Fibroblast of the aortic adventitia (primary cell): ENCODE results near the gene TSC2. TPM values are rescaled to one million over a fixed set of nuclear protein-coding genes. Genes with fewer than 3 reads are reported as not detected.
A peak's percentile ranks its signal among the peaks of the same experiment; 100 is the strongest.
"Not testable (repeated sequence)": the region's sequence is repeated elsewhere in the genome, so short reads cannot be mapped to it uniquely, and the experiment has no call there.

Experiments
- DNase-seq: peaks from one replicate; pipeline ENCODE4 v3.0.0-alpha.2; 2010; ENCODE audit warnings: low read depth
- H3K4me3 ChIP-seq: 2 replicates; pipeline ENCODE4 v1.5.1; 2011; ENCODE audit warnings: low read depth, mild to moderate bottlenecking, control low read depth, low read length, moderate library complexity
- total RNA-seq: library from RNA; depleted of rRNA; stranded (reverse); fragments of >200 nt; gene quantifications from 2 replicates; pipeline ENCODE4 v1.2.3, GENCODE V29; 2012; ENCODE audit warnings: low replicate concordance
- TF ChIP-seq, protein P1 (sequence below): IDR thresholded peaks from 2 replicates; pipeline ENCODE4 v1.5.1; 2011; ENCODE audit warnings: mild to moderate bottlenecking, low read length, control low read depth, inconsistent platforms; ENCODE audit not compliant: insufficient read depth

The TSC2 gene
- total RNA-seq, 1 donor, result 58.7 TPM

DNA sequence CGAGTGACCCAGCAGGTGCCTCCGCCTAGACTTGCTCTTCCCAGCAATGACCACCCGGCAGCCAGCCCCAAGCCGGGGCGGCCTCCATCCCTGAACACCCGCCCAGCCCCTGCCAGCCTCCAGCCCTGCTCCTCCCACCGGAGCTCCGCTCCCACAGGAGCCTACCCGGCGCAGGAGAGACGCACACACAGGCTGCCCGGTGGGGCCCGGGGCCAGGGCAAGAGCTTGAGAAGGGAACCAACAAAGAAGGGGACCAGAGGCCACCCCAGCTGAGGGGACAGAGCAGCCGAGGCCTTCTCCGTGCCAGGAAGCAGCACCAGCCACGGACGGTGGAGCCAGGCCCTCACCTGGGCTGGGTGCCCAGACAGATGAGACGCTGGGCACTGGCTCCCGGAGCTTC lies 74.1 kb downstream of the TSC2 start:
- no peak overlapping the region for H3K4me3 ChIP-seq
- TF ChIP-seq, protein P1, sequence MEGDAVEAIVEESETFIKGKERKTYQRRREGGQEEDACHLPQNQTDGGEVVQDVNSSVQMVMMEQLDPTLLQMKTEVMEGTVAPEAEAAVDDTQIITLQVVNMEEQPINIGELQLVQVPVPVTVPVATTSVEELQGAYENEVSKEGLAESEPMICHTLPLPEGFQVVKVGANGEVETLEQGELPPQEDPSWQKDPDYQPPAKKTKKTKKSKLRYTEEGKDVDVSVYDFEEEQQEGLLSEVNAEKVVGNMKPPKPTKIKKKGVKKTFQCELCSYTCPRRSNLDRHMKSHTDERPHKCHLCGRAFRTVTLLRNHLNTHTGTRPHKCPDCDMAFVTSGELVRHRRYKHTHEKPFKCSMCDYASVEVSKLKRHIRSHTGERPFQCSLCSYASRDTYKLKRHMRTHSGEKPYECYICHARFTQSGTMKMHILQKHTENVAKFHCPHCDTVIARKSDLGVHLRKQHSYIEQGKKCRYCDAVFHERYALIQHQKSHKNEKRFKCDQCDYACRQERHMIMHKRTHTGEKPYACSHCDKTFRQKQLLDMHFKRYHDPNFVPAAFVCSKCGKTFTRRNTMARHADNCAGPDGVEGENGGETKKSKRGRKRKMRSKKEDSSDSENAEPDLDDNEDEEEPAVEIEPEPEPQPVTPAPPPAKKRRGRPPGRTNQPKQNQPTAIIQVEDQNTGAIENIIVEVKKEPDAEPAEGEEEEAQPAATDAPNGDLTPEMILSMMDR, result no peak
- no peak for DNase-seq

DNA sequence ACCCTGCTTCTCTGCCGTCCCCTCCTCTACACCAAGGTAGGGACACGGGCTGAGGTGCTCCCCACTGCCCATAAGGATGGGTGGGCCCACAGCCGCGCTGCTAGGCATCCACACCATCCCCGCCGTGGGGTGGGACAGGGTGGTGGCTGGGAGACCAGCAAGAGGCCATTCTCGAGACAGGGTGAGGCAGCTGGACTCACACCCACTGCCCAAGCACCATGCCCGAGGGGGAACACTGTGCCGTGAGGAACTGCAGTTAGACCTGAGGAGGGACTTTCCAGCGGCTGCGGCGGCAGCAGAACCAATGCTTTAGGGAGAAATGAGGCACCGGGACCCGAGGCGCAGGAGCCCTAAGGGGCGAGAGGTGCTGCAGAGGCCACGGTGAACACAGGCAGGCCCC lies 74.6 kb downstream of the TSC2 start:
- no peak overlapping the region for H3K4me3 ChIP-seq
- DNase-seq, result no peak
- TF ChIP-seq, protein P1, result no peak

DNA sequence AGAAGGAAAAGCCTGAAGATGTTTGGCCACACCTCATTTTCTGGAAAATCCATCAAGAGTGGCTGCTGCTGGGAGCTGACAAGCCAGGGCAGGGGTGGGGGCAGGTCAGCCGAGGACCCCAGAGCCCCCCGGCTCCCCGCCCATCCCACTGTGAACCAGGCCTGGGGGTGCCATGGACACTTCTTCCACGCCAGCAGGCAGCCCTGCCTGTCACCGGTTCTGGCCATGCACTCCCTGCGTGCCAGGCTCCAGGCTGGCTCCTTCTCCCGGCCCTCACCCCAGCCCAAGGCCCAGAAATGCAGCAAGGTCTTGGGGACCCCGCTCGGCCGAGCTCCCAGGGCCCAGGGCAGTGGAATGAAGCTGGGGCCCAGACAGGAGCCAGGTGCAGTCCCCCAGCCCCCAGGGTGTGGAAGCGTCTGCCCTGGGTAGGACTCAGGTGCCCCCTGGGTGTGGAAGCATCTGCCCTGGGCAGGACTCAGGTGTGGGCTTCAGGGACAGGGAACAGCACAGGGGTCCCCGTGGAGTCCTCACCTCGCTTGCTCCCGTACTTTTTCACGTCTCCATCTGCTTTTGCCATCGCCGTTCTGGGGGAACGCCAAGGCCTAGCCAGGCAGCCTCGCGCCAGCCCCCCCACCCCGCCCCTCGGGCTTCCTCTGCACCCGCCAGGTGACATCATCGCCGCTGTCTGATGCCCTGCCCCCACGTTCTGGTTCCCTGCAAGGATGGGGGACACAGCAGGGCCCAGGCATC lies 75.3 kb downstream of the TSC2 start:
- not testable (repeated sequence) for H3K4me3 ChIP-seq, DNase-seq

GRCh38 chr16:2123706-2124376 lies 76.1 kb downstream of the TSC2 start:
- DNase-seq, H3K4me3 ChIP-seq: not testable (repeated sequence)

DNA sequence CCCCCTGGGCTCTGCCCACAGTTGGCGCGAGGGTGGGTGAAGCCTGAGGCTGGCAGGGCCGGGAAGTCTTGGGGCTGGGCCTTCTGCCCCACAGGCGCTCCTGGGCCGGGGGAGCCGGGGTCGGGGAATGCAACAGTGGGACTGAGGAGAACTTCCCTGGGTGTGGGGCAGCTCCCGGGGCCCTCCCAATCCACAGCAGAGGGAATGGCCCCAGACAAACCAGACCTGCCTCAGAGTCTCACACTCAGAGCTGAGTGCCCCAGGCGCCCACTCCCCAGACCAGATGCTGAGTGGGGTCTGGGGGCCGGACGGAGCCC lies 76.5 kb downstream of the TSC2 start:
- H3K4me3 ChIP-seq, result peak overlapping the region; percentile 39
- not testable (repeated sequence) for DNase-seq

GRCh38 chr16:2124694-2125444 lies 77.1 kb downstream of the TSC2 start:
- DNase-seq, result peak; percentile 73
- peak overlapping the region; percentile 51 for H3K4me3 ChIP-seq

DNA sequence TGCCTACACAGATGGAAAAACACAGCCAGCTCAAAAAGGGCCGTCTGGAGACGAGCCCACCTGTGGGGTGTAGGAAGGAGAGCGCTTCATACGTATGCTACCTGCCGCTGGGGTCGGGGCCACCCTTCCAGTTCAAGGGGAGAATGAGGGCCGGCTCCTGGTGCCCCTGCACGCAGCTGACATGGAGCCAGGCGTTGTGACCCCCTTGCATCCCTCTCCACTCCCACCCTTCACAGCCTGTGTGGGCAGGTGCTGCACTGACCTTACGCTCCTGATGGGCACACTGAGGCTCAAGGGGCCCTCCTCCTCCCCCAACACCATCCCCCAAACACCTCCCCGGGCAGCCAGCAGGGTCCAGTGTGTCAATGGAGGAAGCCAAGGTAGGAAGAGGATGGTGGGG lies 77.8 kb downstream of the TSC2 start:
- DNase-seq, H3K4me3 ChIP-seq: not testable (repeated sequence)

GRCh38 chr16:2126161-2126743 lies 78.5 kb downstream of the TSC2 start:
- not testable (repeated sequence) for H3K4me3 ChIP-seq, DNase-seq

- DNase-seq, result not testable (repeated sequence)
Observed at GRCh38 chr16:2126928-2127556, 79.3 kb downstream of the TSC2 start.

DNA sequence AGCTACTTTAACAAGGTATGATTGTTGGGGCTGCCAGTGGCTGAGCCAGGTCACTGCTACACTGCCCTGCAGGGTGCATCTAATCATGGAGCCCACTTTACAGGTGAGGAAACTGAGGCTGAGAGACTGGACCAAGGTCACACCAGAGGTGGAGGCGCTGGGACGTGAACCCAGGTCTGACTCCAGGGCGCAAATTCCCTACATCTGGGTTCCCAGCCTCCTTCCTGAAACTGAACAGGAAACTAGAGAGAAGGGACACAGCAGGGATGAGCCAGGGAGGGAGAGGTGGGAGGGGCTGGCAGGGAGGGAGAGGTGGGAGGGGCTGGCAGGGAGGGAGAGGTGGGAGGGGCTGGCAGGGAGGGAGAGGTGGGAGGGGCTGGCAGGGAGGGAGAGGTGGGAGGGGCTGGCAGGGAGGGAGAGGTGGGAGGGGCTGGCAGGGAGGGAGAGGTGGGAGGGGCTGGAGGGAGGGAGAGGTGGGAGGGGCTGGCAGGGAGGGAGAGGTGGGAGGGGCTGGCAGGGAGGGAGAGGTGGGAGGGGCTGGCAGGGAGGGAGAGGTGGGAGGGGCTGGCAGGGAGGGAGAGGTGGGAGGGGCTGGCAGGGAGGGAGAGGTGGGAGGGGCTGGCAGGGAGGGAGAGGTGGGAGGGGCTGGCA lies 80.0 kb downstream of the TSC2 start:
- peak; percentile 56 for DNase-seq
- H3K4me3 ChIP-seq, result not testable (repeated sequence)

More at GRCh38 chr16:2126928-2127556, 79.3 kb downstream of the TSC2 start:
- not testable (repeated sequence) for H3K4me3 ChIP-seq

GRCh38 chr16:2129251-2129650 lies 81.5 kb downstream of the TSC2 start:
- not testable (repeated sequence) for DNase-seq, H3K4me3 ChIP-seq

DNA sequence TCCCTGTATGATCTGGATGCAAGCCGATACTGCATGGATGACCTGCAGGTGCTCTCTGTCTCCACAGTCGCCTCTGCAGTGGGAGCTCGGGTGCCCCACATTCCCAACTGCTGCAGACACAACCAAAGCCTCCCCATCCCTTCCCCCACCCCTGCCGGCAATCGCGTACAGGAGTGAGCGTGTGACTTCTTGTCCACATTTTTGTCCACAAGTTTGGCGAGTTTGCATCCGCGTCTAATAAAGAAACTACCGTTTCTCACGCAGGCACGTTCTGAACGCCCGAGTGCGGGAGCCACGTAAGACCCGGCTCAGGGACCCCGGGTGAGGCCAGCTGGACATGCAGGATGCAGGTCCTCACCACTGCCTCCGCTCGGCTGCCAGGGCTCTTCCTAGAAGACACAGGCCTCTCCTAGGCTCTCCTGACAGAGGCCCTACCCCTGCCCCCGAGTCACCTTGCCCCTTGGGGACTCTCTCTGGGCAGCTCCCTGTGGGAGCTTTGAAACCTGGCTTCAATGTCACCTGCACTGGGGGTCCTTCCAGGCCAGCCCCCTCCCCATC lies 82.2 kb downstream of the TSC2 start:
- not testable (repeated sequence) for DNase-seq, H3K4me3 ChIP-seq

DNA sequence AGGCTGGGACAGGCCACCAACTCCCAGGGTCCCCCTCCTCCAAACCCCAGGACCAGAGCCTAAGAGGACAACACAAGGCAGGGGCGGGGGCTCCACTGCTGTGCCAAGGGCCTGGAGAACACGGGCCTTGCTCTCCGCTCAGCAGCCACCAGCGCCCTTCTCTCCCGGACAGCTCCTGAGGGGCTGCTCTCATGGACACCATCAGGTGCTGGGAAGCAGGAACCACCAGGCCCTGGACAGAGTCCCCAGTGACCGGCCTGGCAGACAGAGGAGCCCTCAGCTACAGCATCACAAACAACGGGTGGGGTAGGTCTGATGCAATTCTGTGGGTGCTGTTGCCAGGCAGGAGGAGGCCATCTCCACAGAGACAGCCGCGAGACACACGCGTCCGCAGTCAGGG lies 86.0 kb downstream of the TSC2 start:
- DNase-seq, result not testable (repeated sequence)
- peak overlapping the region; percentile 57 for H3K4me3 ChIP-seq

GRCh38 chr16:2135071-2135470 lies 87.3 kb downstream of the TSC2 start:
- not testable (repeated sequence) for DNase-seq
- H3K4me3 ChIP-seq, result peak overlapping the region; percentile 64

DNA sequence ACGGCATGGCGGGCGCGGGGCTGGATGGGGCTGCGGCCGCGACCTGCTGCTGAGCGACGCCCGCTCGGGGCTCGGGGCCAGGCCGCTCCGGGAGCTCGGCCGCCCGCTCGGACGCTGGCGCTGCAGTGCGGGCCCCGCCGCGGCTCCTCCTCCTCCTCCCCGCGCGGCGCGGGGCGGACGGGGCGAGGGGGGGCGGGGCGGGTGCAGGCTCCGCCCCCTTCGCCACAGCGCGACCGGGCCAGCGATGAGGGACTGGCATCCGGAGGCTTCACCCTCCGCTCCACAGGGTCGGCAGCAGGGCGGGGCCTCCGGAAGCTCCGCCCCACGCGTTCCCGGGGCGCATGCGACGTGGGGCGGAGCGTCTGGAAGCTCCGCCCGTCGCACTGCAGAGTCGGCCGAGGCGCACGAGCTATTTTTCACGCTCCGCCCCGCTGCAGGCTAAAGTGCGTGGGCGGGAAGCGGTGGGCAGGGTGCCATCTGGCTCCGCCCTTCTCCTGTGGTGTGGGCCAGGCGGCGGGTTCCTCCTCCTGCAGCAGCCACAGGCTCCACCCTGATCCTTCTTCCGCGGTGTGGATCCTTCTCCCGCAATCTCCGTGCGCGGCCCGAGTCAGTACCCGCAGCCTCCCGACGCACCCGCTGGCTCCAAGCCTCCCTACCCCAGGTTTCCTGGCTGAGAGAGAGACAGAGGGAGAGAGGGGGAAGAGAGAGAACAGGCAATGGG lies 88.1 kb downstream of the TSC2 start, which contains the start of gene PKD1:
Gene PKD1 (minus strand): TSS at position 129 of the 721 bp plus-strand sequence. CDS start 209 bp downstream, outside the sequence.
- peak within 1 kb of the TSS; percentile 64 for H3K4me3 ChIP-seq
- peak; percentile 94 for DNase-seq
